ENCODE data around the gene OSBPL9.

Gene OSBPL9

GRCh38 chr1:51669272-51669671 is 52.4 kb downstream of the OSBPL9 start:
- TF ChIP-seq CTCF (IDR thresholded peaks at IDR 0.05; ENCODE audit: insufficient read depth, low read depth, low read length, missing control alignments), result no peak
- H3K4me3 ChIP-seq (ENCODE audit: low read depth, low read length), result no peak overlapping the region
- DNase-seq (ENCODE audit: low read depth), result no peak

- no peak for DNase-seq (ENCODE audit: low read depth)
- TF ChIP-seq CTCF (IDR thresholded peaks at IDR 0.05; ENCODE audit: insufficient read depth, low read depth, low read length, missing control alignments), result no peak
- H3K4me3 ChIP-seq (ENCODE audit: low read depth, low read length), result no peak overlapping the region
Measured at GRCh38 chr1:51669816-51670215, 52.9 kb downstream of the OSBPL9 start.

- DNase-seq (ENCODE audit: low read depth), result no peak
- no peak overlapping the region for H3K4me3 ChIP-seq (ENCODE audit: low read depth, low read length)
- TF ChIP-seq CTCF (IDR thresholded peaks at IDR 0.05; ENCODE audit: insufficient read depth, low read depth, low read length, missing control alignments), result no peak
Measured at GRCh38 chr1:51671527-51672325, 54.8 kb downstream of the OSBPL9 start.

- DNase-seq (ENCODE audit: low read depth), result no peak
- H3K4me3 ChIP-seq (ENCODE audit: low read depth, low read length), result no peak overlapping the region
- no peak for TF ChIP-seq CTCF (IDR thresholded peaks at IDR 0.05; ENCODE audit: insufficient read depth, low read depth, low read length, missing control alignments)
Measured at GRCh38 chr1:51673279-51673678, 56.4 kb downstream of the OSBPL9 start.

- TF ChIP-seq CTCF (IDR thresholded peaks at IDR 0.05; ENCODE audit: insufficient read depth, low read depth, low read length, missing control alignments), result no peak
- H3K4me3 ChIP-seq (ENCODE audit: low read depth, low read length), result no peak overlapping the region
- DNase-seq (ENCODE audit: low read depth), result no peak
Measured at GRCh38 chr1:51675177-51675780, 58.4 kb downstream of the OSBPL9 start.

- TF ChIP-seq CTCF (IDR thresholded peaks at IDR 0.05; ENCODE audit: insufficient read depth, low read depth, low read length, missing control alignments), result no peak
- no peak overlapping the region for H3K4me3 ChIP-seq (ENCODE audit: low read depth, low read length)
- peak; percentile 61 for DNase-seq (ENCODE audit: low read depth)
Measured at GRCh38 chr1:51679435-51679834, 62.5 kb downstream of the OSBPL9 start.
